Measurements from ENCODE around the gene R3HDM4. TPM values are rescaled to one million over a fixed set of nuclear protein-coding genes. Genes with fewer than 3 reads are reported as not detected.

Gene R3HDM4
- total and polyA plus RNA-seq, 2 donors from 2014 or later = 47.4 to 71.4 TPM

GRCh38 chr19:936175-936546, 23.1 kb upstream of the R3HDM4 start:
- intact Hi-C loops (cut with DNase I) = no loop called here
- no peak overlapping the region for H3K4me3 ChIP-seq (ENCODE audit: low read length in 3 of 3)
- FAIRE-seq (no peak), DNase-seq (no peak)
- H3K9me3 ChIP-seq (ENCODE audit: control insufficient read depth in 2 of 3, insufficient read depth in 1 of 3, low read length in 3 of 3) = no peaks in the 10 kb centered on the region
- no peaks in the 10 kb centered on the region for H3K27me3 ChIP-seq (ENCODE audit: control insufficient read depth, insufficient read depth, low read length)
- no peak overlapping the region for H3K9ac ChIP-seq (ENCODE audit: low read length in 3 of 3)
- H3K36me3 ChIP-seq (ENCODE audit: control insufficient read depth in 2 of 3, insufficient read depth in 3 of 3, low read length in 3 of 3) = peaks cover 0 to 2% (median 0%) of the 10 kb centered on the region in 3 donors
- H3K4me1 ChIP-seq (ENCODE audit: control insufficient read depth in 2 of 3, insufficient read depth in 2 of 3, low read depth in 1 of 3, low read length in 3 of 3) = peaks cover 0 to 33% (median 0%) of the 10 kb centered on the region in 3 donors
- TF ChIP-seq CTCF (IDR thresholded peaks at IDR 0.05; ENCODE audit: borderline replicate concordance, extremely low read depth, insufficient read depth) = no peak
- H3K27ac ChIP-seq (ENCODE audit: low read depth in 2 of 2, low read length in 2 of 2) = no peak overlapping the region

GRCh38 chr19:934865-935479, 22.0 kb upstream of the R3HDM4 start:
- DNase-seq (peak in 3 of 5 donors; percentile 63 to 96 (median 81)), FAIRE-seq (no peak)
- TF ChIP-seq CTCF (IDR thresholded peaks at IDR 0.05; ENCODE audit: borderline replicate concordance, extremely low read depth, insufficient read depth) = no peak
- peak overlapping the region; percentile 63 to 77 for H3K27ac ChIP-seq (ENCODE audit: low read depth in 2 of 2, low read length in 2 of 2)
- intact Hi-C loops (cut with DNase I) = no loop called here
- H3K4me3 ChIP-seq (ENCODE audit: low read length in 3 of 3) = no peak overlapping the region
- H3K36me3 ChIP-seq (ENCODE audit: control insufficient read depth in 2 of 3, insufficient read depth in 3 of 3, low read length in 3 of 3) = peaks cover 0 to 2% (median 0%) of the 10 kb centered on the region in 3 donors
- H3K27me3 ChIP-seq (ENCODE audit: control insufficient read depth, insufficient read depth, low read length) = no peaks in the 10 kb centered on the region
- H3K9ac ChIP-seq (ENCODE audit: low read length in 3 of 3) = peak overlapping the region in 1 of 3 donors; percentile 26
- H3K4me1 ChIP-seq (ENCODE audit: control insufficient read depth in 2 of 3, insufficient read depth in 2 of 3, low read depth in 1 of 3, low read length in 3 of 3) = peaks cover 0 to 25% (median 0%) of the 10 kb centered on the region in 3 donors
- no peaks in the 10 kb centered on the region for H3K9me3 ChIP-seq (ENCODE audit: control insufficient read depth in 2 of 3, insufficient read depth in 1 of 3, low read length in 3 of 3)

GRCh38 chr19:934197-934840, 21.3 kb upstream of the R3HDM4 start:
- H3K27ac ChIP-seq (ENCODE audit: low read depth in 2 of 2, low read length in 2 of 2) = peak overlapping the region; percentile 63 to 77
- H3K4me1 ChIP-seq (ENCODE audit: control insufficient read depth in 2 of 3, insufficient read depth in 2 of 3, low read depth in 1 of 3, low read length in 3 of 3) = peaks cover 0 to 20% (median 0%) of the 10 kb centered on the region in 3 donors
- no peaks in the 10 kb centered on the region for H3K9me3 ChIP-seq (ENCODE audit: control insufficient read depth in 2 of 3, insufficient read depth in 1 of 3, low read length in 3 of 3)
- H3K4me3 ChIP-seq (ENCODE audit: low read length in 3 of 3) = no peak overlapping the region
- H3K9ac ChIP-seq (ENCODE audit: low read length in 3 of 3) = peak overlapping the region in 1 of 3 donors; percentile 19
- peaks cover 0 to 2% (median 0%) of the 10 kb centered on the region in 3 donors for H3K36me3 ChIP-seq (ENCODE audit: control insufficient read depth in 2 of 3, insufficient read depth in 3 of 3, low read length in 3 of 3)
- intact Hi-C loops (cut with DNase I) = no loop called here
- H3K27me3 ChIP-seq (ENCODE audit: control insufficient read depth, insufficient read depth, low read length) = no peaks in the 10 kb centered on the region
- no peak for FAIRE-seq
- TF ChIP-seq CTCF (IDR thresholded peaks at IDR 0.05; ENCODE audit: borderline replicate concordance, extremely low read depth, insufficient read depth) = no peak
- DNase-seq = peak in 1 of 5 donors; percentile 73
